Amniotic epithelial cell (primary cell): Measurements from ENCODE around the gene EIF4EBP3.
"Not testable (repeated sequence)": the region's sequence is repeated elsewhere in the genome, so short reads cannot be mapped to it uniquely, and the experiment has no call there.

ENCODE experiments used
- DNase-seq: peaks from one replicate; pipeline ENCODE4 v3.0.0-alpha.2; 2010; ENCODE audit warnings: low read depth

The EIF4EBP3 gene

DNA sequence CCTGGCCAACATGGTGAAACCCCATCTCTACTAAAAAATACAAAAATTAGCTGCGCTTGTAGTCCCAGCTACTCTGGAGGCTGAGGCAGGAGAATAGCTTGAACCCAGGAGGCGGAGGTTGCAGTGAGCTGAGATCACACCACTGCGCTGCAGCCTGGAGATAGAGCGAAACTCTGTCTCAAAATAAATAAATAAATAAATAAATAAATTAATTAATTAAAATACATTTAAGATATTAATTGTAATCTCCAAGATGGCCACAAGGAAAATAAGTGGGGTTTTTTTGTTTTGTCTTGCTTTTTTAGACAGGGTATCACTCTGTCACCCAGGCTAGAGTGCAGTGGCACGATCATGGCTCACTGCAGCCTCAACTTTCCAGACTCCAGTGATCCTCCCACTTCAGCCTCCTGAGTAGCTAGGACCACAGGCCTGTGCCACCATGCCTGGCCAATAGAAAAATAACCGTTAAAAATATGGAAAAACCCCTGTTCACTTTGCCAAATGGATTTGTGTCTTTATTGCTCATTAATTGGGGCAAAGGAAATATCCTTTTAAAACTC, 31.8 kb downstream of the EIF4EBP3 start:
- DNase-seq = not testable (repeated sequence)

DNA sequence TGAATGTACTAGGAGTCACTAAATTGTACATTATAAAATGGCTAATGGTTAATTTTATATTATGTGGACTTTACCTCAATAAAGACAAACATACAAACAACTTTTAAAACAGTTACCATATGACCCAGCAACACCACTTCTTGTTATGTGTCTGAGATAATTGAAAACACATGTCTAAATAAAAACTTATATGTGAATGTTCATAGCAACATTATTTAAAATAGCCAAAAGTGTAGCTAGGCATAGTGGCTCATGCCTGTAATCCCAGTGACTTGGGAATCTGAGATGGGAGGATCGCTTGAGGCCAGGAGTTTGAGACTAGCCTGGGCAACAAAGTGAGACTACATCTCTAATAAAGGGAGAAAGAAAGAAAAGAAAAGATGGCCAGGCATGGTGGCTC, 40.0 kb downstream of the EIF4EBP3 start:
- no peak for DNase-seq

DNA sequence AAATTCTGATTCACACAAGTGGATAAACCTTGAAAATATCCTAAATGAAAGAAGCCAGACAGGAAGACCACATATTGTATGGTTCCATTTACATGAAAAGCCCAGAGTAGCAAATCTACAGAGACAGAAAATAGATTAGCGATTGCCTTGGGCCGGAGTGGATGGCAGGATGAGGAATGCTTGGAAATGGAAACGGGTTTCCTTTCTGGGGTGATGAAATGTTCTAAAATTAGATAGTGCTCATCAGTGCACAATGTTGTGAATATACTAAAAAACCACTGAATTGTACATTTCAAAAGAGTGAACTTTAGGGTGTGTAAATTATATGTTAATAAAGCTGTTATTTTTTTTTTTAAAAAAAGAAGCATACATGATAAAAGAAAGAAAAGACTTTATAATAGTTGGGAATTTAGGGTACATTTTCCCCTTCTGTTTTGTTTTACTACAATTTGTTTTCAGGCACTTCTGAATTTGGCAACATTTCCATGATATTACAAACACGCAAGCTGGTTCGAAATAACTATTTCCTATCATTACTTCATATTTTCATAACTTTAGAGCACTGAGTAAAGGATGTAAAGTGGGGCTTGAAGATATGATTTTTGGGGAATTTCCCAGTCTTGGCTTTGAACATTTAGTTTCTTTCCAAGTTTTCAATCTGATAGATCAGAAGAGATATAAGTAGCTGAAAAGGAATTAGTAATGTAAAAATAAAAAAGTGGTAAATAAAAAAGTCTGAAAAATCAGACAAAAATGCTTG, 41.0 kb downstream of the EIF4EBP3 start:
- peak; percentile 35 for DNase-seq

DNA sequence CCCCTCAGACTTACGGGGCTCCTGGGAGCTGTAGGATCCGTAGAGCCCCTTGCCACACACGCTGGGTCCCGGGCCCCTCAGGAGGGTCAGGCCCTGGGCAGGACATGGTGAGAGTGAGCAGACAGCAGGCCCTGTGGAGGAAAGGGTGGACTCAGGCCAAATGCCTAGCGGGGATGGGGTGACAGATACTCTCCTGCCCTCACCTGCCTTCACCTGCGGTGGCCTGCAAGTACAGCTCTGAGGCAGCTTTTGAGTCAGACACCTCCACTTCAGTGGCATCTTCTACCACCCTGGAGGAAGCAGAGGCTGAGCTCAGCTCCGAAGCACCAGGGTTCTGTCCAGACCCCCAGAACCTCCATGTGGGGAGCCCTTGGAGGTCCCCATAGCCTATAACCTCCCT, 43.4 kb downstream of the EIF4EBP3 start:
- no peak for DNase-seq

DNA sequence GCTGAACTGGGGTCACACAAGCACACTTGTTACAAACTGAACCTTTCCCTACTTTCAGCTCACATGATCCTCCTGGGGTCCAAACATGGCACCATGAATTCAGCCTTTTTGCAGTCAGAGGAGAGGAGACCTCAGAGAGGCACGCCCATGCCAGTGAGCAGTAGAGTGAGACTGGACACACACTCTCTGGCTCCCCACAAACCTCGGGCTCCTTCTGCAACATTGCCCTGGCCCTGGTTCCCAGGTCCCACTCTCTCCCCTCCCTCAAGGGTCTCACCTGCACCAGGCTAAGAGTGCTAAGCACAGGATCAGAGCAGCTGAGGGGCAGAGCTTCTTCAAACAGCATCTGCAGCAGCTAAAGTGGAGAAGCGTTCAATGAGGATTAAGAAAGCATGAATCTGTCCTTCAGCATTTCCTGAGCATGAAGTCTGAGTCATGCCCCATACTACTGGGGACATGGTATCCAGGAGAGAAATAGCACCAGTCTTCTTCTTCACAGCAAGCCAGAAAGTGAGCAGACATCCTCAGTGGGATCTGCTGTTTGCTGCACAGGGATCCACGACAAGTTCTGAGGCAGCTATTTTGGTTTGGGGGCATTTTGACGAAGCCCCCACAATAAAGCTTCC, 44.4 kb downstream of the EIF4EBP3 start:
- peak; percentile 68 for DNase-seq

DNA sequence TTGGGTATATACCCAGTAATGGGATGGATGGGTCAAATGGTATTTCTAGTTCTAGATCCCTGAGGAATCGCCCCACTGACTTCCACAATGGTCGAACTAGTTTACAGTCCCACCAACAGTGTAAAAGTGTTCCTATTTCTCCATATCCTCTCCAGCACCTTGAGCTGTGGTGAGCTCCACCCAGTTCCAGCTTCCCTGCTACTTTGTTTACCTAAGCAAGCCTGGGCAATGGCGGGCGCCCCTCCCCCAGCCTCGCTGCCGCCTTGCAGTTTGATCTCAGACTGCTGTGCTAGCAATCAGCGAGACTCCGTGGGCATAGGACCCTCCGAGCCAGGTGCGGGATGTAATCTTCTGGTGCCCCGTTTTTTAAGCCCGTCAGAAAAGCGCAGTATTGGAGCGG, 45.6 kb downstream of the EIF4EBP3 start:
- not testable (repeated sequence) for DNase-seq

DNA sequence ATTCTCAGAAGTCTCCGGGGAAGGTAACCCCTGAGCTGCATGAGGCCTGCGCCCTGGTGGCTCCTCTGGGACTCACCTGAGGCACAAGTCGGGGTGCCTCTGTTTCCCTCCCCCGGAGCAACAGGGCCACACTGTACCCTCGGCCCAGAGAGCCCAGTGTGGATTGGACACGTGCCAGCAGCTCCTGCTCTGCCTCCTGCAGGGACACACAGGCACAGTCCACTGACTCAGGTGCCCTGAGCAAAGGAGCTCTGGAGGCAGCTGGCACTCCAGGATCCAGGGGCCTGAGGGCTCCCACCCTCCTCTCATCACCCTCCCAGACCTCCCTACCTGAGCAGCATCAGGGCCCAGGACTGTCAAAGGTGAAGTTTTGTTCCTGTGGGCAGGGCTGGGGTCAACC, 46.7 kb downstream of the EIF4EBP3 start:
- DNase-seq = no peak

DNA sequence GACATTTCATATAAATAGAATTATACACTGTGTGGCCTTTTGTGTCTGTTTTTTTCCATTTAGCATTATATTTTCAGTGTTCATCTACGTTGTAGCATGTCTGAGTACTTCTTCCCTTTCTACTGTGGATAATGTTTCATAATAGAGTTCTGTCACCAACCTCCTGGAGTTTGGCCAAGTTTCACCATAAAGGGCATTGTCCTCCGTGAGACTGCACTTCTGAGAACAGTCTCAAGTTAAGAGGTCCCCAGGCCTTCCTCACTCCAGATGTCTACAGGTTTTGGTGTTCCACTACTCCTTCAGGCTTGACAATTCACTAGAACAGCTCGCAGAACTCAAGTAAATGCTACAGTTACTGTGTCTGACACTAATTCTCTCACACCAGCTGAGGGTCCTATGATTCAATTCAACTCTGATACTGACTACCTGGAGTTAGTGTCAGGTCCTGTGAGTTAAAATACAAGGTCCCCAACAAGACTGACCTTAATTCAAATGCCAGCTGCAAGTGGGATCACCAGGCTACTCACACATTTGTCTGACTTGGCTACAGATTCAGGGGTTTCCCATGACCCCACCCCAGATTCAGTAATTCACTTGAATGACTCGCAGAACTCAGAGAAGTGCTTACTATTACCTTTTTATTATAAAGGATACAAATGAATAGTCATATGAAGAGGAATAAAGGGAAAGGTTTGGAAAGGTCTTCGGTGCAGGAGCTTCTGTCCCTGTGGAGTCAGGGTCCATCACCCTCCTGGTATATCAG, 48.3 kb downstream of the EIF4EBP3 start:
- DNase-seq = no peak

DNA sequence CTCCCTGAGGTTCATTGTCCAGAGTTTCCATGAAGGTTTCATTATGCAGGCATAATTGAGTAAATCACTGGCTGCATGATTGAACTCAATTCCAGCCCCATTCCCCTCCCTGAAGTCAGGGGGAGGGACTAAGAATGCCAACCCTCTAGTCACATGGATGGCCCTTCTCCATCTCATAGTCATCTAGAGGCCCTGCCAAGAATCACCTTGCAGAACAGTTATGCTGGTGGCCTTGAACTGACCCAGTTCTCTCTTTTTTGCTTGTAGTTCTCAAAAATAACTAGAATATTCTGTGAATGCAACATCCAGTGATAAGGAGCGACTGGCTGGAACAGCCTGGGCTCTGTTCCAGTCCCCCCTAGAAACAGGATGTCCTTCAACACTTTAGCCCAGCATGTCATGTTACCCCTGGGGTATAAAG, 48.9 kb downstream of the EIF4EBP3 start:
- DNase-seq = peak; percentile 77

DNA sequence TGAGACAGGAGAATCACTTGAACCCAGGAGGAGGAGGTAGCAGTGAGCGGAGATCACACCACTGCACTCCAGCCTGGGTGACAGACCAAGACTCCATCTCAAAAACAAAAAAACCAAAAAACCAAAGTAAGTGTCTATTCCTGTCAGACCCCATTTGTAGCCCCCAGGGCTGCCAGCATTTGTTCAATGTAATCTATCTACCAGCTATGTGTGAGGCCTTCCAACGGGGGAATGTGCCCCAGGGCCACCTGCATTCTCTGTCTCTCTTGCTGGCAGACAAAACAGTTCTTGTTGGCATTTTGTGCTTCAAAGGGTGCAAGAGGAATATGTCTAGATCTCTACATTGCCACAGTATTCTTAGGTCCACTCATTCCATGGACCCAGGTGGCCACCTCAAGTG, 51.4 kb downstream of the EIF4EBP3 start:
- no peak for DNase-seq
